A549 treated with Mapracorat at 1 μM for 4 hours (cell line): ENCODE results near the gene MAGI2. TPM values are rescaled to one million over a fixed set of nuclear protein-coding genes. Genes with fewer than 3 reads are reported as not detected.

Source experiments
- total RNA-seq: library from RNA; stranded (reverse); fragments of 200-300 nt; extraction: Qiagen RNA extraction; gene quantifications from 5 replicates; pipeline ENCODE4 v1.2.3, GENCODE V29; 2022

The MAGI2 gene
- total RNA-seq: 0.32 to 0.65 TPM (median 0.48 TPM) in 5 replicates

GRCh38 chr7:79453558-79454360, at the start of gene MAGI2:
MAGI2 (minus strand) TSS chr7:79453667; CDS start chr7:79453320, 347 bp downstream.

